Ovary (tissue), 9 donors: Measurements from ENCODE around the gene SLC15A3. TPM values are rescaled to one million over a fixed set of nuclear protein-coding genes. Genes with fewer than 3 reads are reported as not detected.
"Not testable (repeated sequence)": the region's sequence is repeated elsewhere in the genome, so short reads cannot be mapped to it uniquely, and the experiment has no call there.

Source experiments
- DNase-seq, 5 donors: peaks; one replicate each; pipeline ENCODE4 v3.0.0-alpha.2; 2019 to 2020
- H3K27ac ChIP-seq, 2 donors: fragments of 200-600 bp; one replicate each; pipeline versions ENCODE4 v1.5.1 to v1.8.0; 2019 to 2022
- H3K27me3 ChIP-seq: fragments of 200-600 bp; one replicate; pipeline ENCODE4 v1.8.0; 2022
- H3K36me3 ChIP-seq: fragments of 200-600 bp; sonication (generic); one replicate; pipeline ENCODE4 v1.5.1; 2019
- H3K4me1 ChIP-seq: one replicate; pipeline ENCODE4 v1.8.1; 2013; ENCODE audit warnings: mild to moderate bottlenecking, moderate library complexity; ENCODE audit not compliant: insufficient read depth
- H3K4me3 ChIP-seq: fragments of 200-600 bp; sonication (generic); one replicate; pipeline ENCODE4 v1.5.1; 2017
- H3K9me3 ChIP-seq, 2 donors: fragments of 200-600 bp in 1 of 2; sonication (generic) in 1 of 2; one replicate each; pipeline versions ENCODE4 v1.5.1 to v1.8.1; 2013 to 2019; ENCODE audit warnings: mild to moderate bottlenecking in 1 of 2, moderate library complexity in 1 of 2
- CTCF ChIP-seq, 3 donors: fragments of 450-650 bp in 2 of 3; fragments of 200-600 bp in 1 of 3; IDR thresholded peaks; one replicate each; pipeline versions ENCODE4 v1.5.1 to v1.8.0; 2016 to 2022; ENCODE audit warnings: antibody characterized with exemption in 3 of 3, mild to moderate bottlenecking in 1 of 3
- EP300 ChIP-seq: sonication (generic); formaldehyde crosslinking; IDR thresholded peaks from one replicate; pipeline ENCODE4 v1.6.1; 2017; ENCODE audit warnings: antibody characterized with exemption
- POLR2A ChIP-seq: fragments of 450-650 bp; IDR thresholded peaks from one replicate; pipeline ENCODE4 v1.6.1; 2017; ENCODE audit warnings: antibody characterized with exemption, mild to moderate bottlenecking, moderate library complexity
- WGBS, 3 donors: extraction: QIAGEN DNeasy Blood & Tissue Kit in 1 of 3; methylation state at CpG; one replicate each; pipeline versions ENCODE4 v1.1.5 to v1.1.7; 2013 to 2017; 5-methylcytosine and 5-hydroxymethylcytosine counted together
- intact Hi-C, 4 donors: fragments of 100-400 bp; cut with DNase I; formaldehyde crosslinking; loops; one replicate each; pipeline versions ENCODE4 v1.11.0 to v1.15.1; 2022 to 2023
- polyA plus RNA-seq, 2 donors: library from polyadenylated mRNA; stranded (reverse); fragments of 200-250 nt in 1 of 2; fragments of 350-450 nt in 1 of 2; fragmentation: Illumina TruSeq in 1 of 2; extraction: RNeasy Lipid Tissue Mini Kit (QIAGEN cat#74804) in 1 of 2; gene quantifications; one replicate each; pipeline ENCODE4 v1.2.3, GENCODE V29; 2013 to 2014
- total RNA-seq, 7 donors: library from RNA; depleted of rRNA in 2 of 7; stranded (reverse); fragments of >200 nt in 2 of 7; fragmentation: NEBNext Ultra II Directional in 3 of 7; extraction: Animal tissue kit (Norgen Biotek cat#: 25700) in 3 of 7; gene quantifications; one replicate each; pipeline versions ENCODE4 v1.1.0 to v1.2.4, GENCODE V29; 2016 to 2023
- donor health status: DM: no; HTN: no; CAD: no; lungs with moderate emphysema.
- donor health status: DM: no; HTN: no; CAD: no.
- donor health status: Bipolar disorder and iron deficiency.
- donor health status: DM: yes; HTN: yes; CAD: no.
- donor health status: DM: no; HTN: no; CAD: no.
- donor health status: DM: yes; HTN: yes; CAD: no.

The SLC15A3 gene
- total and polyA plus RNA-seq, 9 donors = 25.3 to 55.8 (median 38.9) TPM

GRCh38 chr11:60910281-60910687 lies 41.7 kb downstream of the SLC15A3 start:
- Histone ChIP-seq H3K9me3 (no peaks in the 10 kb centered on the region), H3K4me1 (peaks cover 4% of the 10 kb centered on the region), H3K27ac (no peak overlapping the region), H3K27me3 (no peaks in the 10 kb centered on the region), H3K36me3 (no peaks in the 10 kb centered on the region), H3K4me3 (no peak overlapping the region)
- TF ChIP-seq EP300 = no peak
- TF ChIP-seq POLR2A = no peak
- TF ChIP-seq CTCF (IDR thresholded peaks at IDR 0.05) = no peak
- no peak for DNase-seq
- intact Hi-C loops = no loop called here
- 63 to 92% (median 89%) methylated on average over 3 of the region's 3 CpGs for WGBS, 3 donors

GRCh38 chr11:60909680-60910280 lies 42.2 kb downstream of the SLC15A3 start:
- intact Hi-C loops, H3K4me3 ChIP-seq: not testable (repeated sequence)

GRCh38 chr11:60908803-60909202 lies 43.2 kb downstream of the SLC15A3 start:
- WGBS, 3 donors = 5 to 70% (median 24%) methylated on average over 1 of the region's 1 CpG
- Histone ChIP-seq H3K4me1 (peaks cover 9% of the 10 kb centered on the region), H3K27ac (no peak overlapping the region), H3K4me3 (no peak overlapping the region), H3K36me3 (no peaks in the 10 kb centered on the region), H3K9me3 (no peaks in the 10 kb centered on the region), H3K27me3 (no peaks in the 10 kb centered on the region)
- no peak for DNase-seq
- TF ChIP-seq POLR2A (no peak), EP300 (no peak), CTCF (IDR thresholded peaks at IDR 0.05) (no peak)
- intact Hi-C loops = no loop called here

More at GRCh38 chr11:60909680-60910280, 42.2 kb downstream of the SLC15A3 start:
- not testable (repeated sequence) for H3K9me3 ChIP-seq, DNase-seq, H3K4me1 ChIP-seq, H3K27ac ChIP-seq, H3K36me3 ChIP-seq, H3K27me3 ChIP-seq
- 59 to 61% (median 60%) methylated on average over 3 of the region's 3 CpGs for WGBS, 3 donors

- TF ChIP-seq POLR2A (peak; percentile 78), EP300 (no peak)
- Histone ChIP-seq H3K36me3 (no peaks in the 10 kb centered on the region), H3K27ac (peak within 1 kb of the TSS; percentile 74 to 78), H3K9me3 (no peaks in the 10 kb centered on the region), H3K27me3 (no peaks in the 10 kb centered on the region), H3K4me1 (peaks cover 9% of the 10 kb centered on the region), H3K4me3 (peak within 1 kb of the TSS; percentile 97)
- intact Hi-C loops = no loop called here
- WGBS, 3 donors = 0 to 1% (median 0%) methylated on average over 50 to 75 of the region's 75 CpGs
- peak; percentile 95 to 99 (median 98) for DNase-seq
Observed at GRCh38 chr11:60906132-60906972, 45.6 kb downstream of the SLC15A3 start, which contains the start of gene PRPF19. Gene PRPF19, minus strand, starts transcription at chr11:60906585. Its CDS starts 203 bp downstream, at chr11:60906382.

- 3 to 6% (median 3%) methylated on average over 16 of the region's 16 CpGs for WGBS, 3 donors
- peaks cover 9% of the 10 kb centered on the region for H3K4me1 ChIP-seq
- TF ChIP-seq EP300 (no peak), POLR2A (no peak), CTCF (IDR thresholded peaks at IDR 0.05) (no peak)
- no peaks in the 10 kb centered on the region for H3K36me3 ChIP-seq
- peak overlapping the region; percentile 74 to 78 for H3K27ac ChIP-seq
- intact Hi-C loops = no loop called here
- no peak for DNase-seq
- H3K27me3 ChIP-seq = no peaks in the 10 kb centered on the region
- no peaks in the 10 kb centered on the region for H3K9me3 ChIP-seq
- H3K4me3 ChIP-seq = peak overlapping the region; percentile 97
Observed at GRCh38 chr11:60905551-60906113, 46.3 kb downstream of the SLC15A3 start.
